PFSK-1 (cell line): ENCODE measurements around the gene DPT.

ENCODE experiments used
- FOXP2 ChIP-seq: optimal IDR thresholded peaks from 2 replicates; pipeline ENCODE3; 2011; ENCODE audit warnings: borderline replicate concordance, control low read depth, inconsistent platforms; ENCODE audit not compliant: insufficient read depth; ENCODE audit errors: extremely low read length, extremely low read depth
- POLR2AphosphoS5 ChIP-seq: IDR thresholded peaks from 2 replicates; pipeline ENCODE4 v1.6.1; 2012; ENCODE audit warnings: low read depth, mild to moderate bottlenecking, control low read depth, low read length, moderate library complexity
- TAF1 ChIP-seq: IDR thresholded peaks from 2 replicates; pipeline ENCODE4 v1.6.1; 2012; ENCODE audit warnings: low read length, control low read depth, borderline replicate concordance; ENCODE audit not compliant: insufficient read depth
- TF ChIP-seq, protein P1 (sequence below), 2 experiments: IDR thresholded peaks; 2 replicates each; pipeline versions ENCODE4 v1.6.1 to v1.8.0; 2011 to 2012; ENCODE audit warnings: low read depth in 2 of 2, low read length in 2 of 2, control low read depth in 1 of 2, inconsistent platforms in 1 of 2, mild to moderate bottlenecking in 1 of 2, moderate library complexity in 1 of 2; ENCODE audit not compliant: insufficient read depth in 1 of 2

DNA sequence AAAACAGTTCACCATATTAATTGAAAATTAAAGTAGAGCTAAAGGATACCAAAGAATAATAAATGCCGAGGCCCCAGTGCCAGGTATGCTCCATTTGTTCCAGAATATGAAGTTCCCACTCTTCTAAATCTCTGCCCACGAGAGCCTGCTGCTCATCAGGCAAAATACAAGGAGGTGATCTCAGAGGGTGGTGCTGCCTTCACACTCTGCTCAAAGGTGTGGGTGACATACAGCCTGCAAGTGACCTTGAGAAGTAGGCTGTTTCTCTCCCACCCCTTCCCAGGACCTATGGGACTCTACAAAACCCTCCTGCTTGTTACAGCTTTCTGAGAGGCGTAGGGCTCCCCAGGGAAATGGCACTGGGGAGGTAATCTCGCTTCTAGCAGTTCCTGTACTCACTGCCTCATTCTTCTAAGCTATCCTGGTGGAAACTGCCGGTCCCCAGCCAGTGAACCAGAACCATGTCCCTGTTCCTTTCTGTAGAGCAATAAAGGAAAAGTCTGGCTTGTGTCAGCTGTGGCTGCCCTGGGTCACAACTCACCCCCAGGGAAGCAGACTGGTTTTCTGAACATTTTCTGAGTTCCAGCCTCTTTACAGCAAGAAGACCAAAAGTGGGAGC lies 26.9 kb upstream of the DPT start:
- TF ChIP-seq, protein P1, sequence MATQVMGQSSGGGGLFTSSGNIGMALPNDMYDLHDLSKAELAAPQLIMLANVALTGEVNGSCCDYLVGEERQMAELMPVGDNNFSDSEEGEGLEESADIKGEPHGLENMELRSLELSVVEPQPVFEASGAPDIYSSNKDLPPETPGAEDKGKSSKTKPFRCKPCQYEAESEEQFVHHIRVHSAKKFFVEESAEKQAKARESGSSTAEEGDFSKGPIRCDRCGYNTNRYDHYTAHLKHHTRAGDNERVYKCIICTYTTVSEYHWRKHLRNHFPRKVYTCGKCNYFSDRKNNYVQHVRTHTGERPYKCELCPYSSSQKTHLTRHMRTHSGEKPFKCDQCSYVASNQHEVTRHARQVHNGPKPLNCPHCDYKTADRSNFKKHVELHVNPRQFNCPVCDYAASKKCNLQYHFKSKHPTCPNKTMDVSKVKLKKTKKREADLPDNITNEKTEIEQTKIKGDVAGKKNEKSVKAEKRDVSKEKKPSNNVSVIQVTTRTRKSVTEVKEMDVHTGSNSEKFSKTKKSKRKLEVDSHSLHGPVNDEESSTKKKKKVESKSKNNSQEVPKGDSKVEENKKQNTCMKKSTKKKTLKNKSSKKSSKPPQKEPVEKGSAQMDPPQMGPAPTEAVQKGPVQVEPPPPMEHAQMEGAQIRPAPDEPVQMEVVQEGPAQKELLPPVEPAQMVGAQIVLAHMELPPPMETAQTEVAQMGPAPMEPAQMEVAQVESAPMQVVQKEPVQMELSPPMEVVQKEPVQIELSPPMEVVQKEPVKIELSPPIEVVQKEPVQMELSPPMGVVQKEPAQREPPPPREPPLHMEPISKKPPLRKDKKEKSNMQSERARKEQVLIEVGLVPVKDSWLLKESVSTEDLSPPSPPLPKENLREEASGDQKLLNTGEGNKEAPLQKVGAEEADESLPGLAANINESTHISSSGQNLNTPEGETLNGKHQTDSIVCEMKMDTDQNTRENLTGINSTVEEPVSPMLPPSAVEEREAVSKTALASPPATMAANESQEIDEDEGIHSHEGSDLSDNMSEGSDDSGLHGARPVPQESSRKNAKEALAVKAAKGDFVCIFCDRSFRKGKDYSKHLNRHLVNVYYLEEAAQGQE (IDR thresholded peaks at IDR 0.05; ENCODE audit: insufficient read depth in 1 of 2, low read depth in 2 of 2, low read length in 2 of 2), result no peak
- TF ChIP-seq FOXP2 (no peak), TAF1 (no peak), POLR2AphosphoS5 (no peak)
